GM18907 (cell line): ENCODE results near the gene ZDHHC14.

Experiments used
- ATAC-seq: cut with Tn5 transposase; IDR thresholded peaks from one replicate; pipeline ENCODE4 v1.9.1; 2021; ENCODE audit warnings: mild to moderate bottlenecking, moderate library complexity; ENCODE audit not compliant: unreplicated experiment

ZDHHC14 gene

GRCh38 chr6:157653521-157653920 lies 272.5 kb downstream of the ZDHHC14 start:
- no peak for ATAC-seq

DNA sequence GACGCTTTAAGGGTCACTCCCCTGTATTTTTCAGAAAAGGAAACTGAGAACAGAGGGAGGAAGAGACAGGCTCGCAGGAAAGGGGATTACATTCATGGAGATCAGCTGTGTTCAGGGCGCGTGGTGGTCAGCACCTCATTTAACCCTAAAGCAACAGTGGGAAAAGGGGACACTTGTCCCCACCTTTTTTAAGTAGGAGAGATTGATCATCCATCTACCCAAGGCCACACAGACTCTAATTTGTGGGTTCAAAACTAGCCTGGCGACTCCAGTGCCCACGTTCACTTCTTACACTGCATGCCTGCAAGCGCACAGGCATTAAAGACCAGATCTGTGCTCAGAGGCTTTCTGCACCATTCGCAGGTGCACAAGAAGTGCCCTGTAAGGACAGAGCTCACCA lies 274.1 kb downstream of the ZDHHC14 start:
- ATAC-seq: no peak

GRCh38 chr6:157656437-157656997 lies 275.5 kb downstream of the ZDHHC14 start:
- ATAC-seq: no peak

DNA sequence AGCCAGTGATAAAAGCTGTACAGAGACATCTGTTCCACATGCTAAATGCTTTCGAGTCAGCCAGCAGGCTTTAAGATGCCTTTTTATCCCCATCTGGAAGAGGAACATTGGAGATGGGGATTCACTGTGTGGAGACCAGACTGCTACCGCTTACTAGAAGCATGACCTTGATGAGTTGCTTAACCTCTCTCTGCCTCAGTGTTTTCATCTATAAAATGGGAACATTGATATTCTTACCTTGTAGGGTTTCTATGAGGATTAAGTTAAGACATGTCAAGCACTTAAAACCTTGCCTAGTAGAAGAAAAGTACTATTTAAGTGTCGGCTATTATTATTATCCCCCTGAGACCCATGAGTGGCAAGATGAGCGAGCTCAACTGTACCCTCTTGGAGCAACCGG lies 276.8 kb downstream of the ZDHHC14 start:
- no peak for ATAC-seq

- ATAC-seq: no peak
These were observed 277.3 kb downstream of the ZDHHC14 start for GRCh38 chr6:157658301-157658700.

- no peak for ATAC-seq
These were observed 278.7 kb downstream of the ZDHHC14 start for GRCh38 chr6:157659536-157660271.

GRCh38 chr6:157660414-157660813 lies 279.4 kb downstream of the ZDHHC14 start:
- ATAC-seq: no peak

- no peak for ATAC-seq
These were observed 280.7 kb downstream of the ZDHHC14 start for GRCh38 chr6:157661652-157662051.

DNA sequence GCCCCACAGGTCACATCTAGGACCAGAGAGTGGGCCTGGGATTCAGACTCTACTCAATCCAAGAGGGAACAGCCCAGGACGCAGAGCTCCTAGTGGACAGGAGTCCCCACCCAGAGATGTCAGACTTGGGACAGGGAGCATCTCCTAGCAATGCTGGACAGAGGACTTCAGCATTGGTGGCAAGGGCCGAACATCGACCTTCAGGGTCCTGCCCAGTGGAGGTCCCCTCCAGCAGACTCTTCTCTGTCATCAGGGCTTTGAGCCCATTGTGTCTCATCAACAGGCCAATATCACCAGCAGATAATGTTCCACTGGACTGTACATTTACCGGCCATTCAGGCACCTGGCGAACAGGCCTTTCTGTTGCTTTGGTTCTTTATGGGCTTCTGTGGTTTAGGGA lies 282.3 kb downstream of the ZDHHC14 start:
- ATAC-seq: no peak

GRCh38 chr6:157665180-157665579 lies 284.2 kb downstream of the ZDHHC14 start:
- no peak for ATAC-seq

DNA sequence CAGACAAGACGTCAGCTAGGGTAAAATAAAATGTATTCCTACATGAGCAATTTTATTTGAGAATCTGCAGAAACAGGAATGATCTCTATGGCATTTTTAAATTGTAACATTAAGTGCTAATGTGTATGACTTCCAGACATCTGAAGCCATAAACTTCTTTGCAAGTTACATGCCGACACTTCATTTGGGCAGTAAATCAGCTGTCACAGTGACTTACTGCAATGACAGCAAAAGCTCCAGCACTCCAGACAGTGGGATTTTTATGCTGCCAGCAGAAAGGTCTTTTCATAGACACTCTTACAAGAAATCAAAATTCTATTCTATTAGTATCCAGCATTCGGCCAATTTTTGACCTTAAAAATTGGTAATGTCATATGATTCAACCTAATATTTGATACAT lies 285.7 kb downstream of the ZDHHC14 start:
- no peak for ATAC-seq

DNA sequence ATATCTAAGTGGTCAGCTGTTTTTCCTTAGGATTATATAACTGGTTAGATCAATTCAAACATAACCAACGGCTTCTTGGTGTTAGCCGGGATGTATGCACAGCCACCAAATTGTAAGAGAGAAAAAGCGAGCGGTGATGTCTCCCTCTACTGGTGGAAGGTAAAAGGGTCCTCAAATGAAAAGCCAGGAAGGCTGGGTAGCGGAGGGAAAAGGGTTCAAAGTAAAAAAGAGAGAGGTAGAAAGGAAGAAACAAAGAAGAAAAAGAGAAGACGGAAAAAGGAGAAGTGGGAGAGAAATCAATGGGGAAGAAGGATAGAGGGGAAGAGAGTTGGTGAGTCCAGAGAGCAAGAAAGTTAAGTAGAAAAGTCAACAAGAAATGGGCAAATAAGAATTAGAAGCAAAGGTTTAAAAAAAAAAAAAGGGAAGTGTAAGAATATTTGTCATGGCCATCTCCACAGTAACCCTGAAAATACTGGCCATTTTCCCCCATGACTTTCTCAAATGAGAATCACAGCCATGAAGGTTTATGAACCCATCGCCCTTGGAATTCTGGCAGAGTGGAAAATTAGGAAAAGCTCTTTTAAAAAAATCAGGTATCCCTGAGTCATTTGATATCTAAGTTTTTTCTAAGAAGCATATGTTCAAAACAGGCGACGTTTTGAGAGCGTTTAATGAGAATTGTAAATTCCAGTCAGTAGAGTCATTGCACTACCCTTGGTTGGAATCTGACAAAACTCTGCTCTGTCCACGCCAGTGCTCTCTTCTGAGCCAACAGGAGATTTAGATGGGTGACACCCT lies 286.4 kb downstream of the ZDHHC14 start:
- ATAC-seq: no peak

GRCh38 chr6:157668009-157668401 lies 287.0 kb downstream of the ZDHHC14 start:
- ATAC-seq: no peak

- ATAC-seq: no peak
These were observed 287.7 kb downstream of the ZDHHC14 start for GRCh38 chr6:157668713-157669112.

GRCh38 chr6:157669323-157669722 lies 288.3 kb downstream of the ZDHHC14 start:
- no peak for ATAC-seq

DNA sequence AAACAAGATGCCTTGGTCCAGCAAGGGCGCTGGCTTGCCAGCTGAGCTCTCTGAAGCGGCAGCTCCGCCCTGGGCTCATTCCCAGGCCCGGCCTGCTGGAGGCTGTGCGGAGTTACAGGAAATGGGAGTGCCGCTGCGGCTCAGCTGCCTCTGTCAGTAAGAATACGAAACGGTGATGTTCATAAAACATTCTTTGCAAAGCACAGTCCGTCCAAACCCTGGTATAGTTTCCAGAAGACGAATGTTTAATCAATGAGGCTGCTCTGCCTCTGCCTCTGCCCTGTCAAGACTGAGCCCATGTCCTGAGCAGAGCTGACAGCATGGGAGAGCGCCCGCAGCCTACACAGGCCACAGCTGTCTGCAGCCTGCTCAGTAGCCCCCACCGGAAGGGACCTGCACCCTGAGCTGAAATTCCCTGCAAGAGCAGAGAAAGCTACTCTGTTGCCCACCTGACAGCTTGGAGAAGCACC lies 288.8 kb downstream of the ZDHHC14 start:
- no peak for ATAC-seq

DNA sequence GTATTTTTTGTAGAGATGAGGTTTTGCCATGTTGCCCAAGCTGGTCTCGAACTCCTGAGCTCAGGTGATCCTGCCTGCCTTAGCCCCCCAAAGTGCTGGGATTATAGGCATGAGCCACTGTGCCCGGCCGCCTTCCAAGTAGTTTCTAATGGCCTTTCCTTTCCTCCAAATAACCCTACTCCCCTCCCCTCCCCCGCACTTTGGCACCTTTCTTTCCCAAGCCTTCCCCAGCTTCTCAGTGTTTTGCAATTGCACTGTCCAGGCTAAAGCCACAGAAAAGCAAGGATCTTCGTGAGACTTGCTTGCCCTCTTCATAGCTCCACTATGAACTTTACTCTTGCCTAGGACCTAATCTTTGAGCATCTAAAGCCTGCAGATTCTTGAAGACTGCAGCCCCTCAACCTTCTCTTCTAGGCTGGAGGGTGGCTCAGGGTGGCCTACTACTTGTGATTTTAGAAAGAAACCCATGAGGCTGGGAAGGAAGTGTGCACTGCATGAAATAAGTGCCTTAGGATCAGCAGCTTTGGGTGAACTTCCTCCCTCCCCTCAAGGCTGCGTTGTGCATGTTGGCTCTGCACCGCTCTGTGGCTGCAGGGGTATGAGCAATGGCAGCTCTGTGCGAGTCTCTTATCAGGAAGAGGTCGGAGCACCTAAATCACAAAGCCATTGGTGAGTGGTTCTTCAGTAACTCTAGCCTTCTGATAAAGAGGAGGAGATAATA lies 289.6 kb downstream of the ZDHHC14 start:
- no peak for ATAC-seq

- ATAC-seq: no peak
These were observed 291.9 kb downstream of the ZDHHC14 start for GRCh38 chr6:157672726-157673412.

- no peak for ATAC-seq
These were observed 292.6 kb downstream of the ZDHHC14 start for GRCh38 chr6:157673596-157673995.

DNA sequence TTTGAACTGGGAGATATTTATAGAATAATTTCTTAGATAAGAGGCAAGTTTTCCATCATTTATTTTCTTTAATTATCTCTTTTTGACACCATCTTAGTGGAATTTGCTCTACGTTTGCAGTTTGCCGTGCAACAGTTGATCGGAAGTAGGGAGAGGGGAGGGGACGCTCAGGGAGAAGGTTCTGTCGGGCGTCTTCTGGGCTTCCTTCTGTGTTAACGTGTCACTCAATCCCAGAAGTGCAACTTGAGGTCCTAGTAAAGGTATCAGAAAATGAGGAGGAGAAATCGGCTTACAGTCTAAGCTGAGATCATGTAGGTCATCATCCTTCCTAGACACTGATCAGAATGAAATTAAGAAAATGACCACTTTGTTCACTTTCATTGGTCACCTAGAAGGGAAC lies 293.1 kb downstream of the ZDHHC14 start:
- ATAC-seq: no peak

DNA sequence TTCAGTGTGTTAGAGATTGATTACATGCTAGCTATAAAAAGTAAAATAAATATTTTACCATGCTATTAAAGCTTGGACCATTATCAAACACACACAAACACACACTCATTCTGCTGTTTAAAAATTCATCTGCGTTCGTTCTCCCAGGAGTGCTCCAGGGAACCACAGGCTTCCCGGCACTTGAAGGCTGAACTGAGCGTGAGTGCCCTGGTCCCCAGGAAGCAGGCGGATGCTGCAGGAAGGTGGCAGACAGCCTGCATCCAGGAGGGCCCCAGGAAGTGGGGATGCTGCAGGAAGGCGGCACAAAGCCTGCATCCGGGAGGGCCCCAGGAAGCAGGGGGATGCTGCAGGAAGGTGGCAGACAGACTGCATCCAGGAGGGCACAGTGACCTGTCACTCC lies 294.8 kb downstream of the ZDHHC14 start:
- ATAC-seq: no peak
